Effector memory CD8-positive, alpha-beta T cell (primary cell): ENCODE results near the gene MYO18B.
A peak's percentile ranks its signal among the peaks of the same experiment; 100 is the strongest.
"Not testable (repeated sequence)": the region's sequence is repeated elsewhere in the genome, so short reads cannot be mapped to it uniquely, and the experiment has no call there.

Source experiments
- ATAC-seq: fragments of 150-1000 bp; cut with Tn5 transposase; replicated peaks from 2 replicates; pipeline ENCODE4 v1.10.0; 2021; ENCODE audit warnings: mild to moderate bottlenecking, moderate library complexity
- DNase-seq, 3 experiments: peaks; one replicate each; pipeline ENCODE4 v3.0.0; 2021
- H3K27ac Mint-ChIP-seq, 2 donors: one replicate each; pipeline ENCODE4 v1.8.0; 2022; ENCODE audit warnings: mild to moderate bottlenecking in 2 of 2, mixed read lengths in 2 of 2, moderate library complexity in 2 of 2
- H3K27me3 Mint-ChIP-seq, 2 donors: one replicate each; pipeline ENCODE4 v1.8.0; 2022; ENCODE audit warnings: mixed read lengths in 2 of 2
- H3K36me3 Mint-ChIP-seq: one replicate; pipeline ENCODE4 v1.8.0; 2022; ENCODE audit warnings: mild to moderate bottlenecking, moderate library complexity, mixed read lengths; ENCODE audit not compliant: insufficient read depth
- H3K4me1 Mint-ChIP-seq, 2 donors: one replicate each; pipeline ENCODE4 v1.8.0; 2022; ENCODE audit warnings: low read depth in 2 of 2, mixed read lengths in 2 of 2
- H3K4me3 Mint-ChIP-seq, 2 donors: one replicate each; pipeline ENCODE4 v1.8.0; 2022; ENCODE audit warnings: mild to moderate bottlenecking in 2 of 2, mixed read lengths in 2 of 2, moderate library complexity in 2 of 2
- H3K9me3 Mint-ChIP-seq, 2 donors: one replicate each; pipeline ENCODE4 v1.8.0; 2022; ENCODE audit warnings: mixed read lengths in 2 of 2

Gene MYO18B

DNA sequence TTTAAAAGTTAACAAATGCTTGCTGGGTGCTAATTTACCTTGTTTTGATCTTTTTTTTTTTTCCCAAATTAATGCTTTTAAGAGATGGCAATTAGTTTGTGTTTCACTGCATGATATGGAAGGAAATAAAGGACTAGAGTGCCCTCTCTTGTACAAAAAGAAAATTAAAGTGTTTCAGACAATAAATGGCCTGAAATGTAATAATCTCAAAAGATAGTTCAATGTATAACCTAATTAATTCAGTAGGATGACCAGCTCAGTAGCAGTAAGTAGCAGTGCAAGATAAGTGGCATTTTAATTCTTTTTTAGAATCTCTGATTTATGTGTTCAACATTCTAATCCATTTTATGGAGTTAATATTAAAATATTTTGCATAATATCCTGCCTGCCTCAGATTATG lies 39.9 kb upstream of the MYO18B start:
- H3K4me1 Mint-ChIP-seq: no peaks in the 10 kb centered on the region
- H3K9me3 Mint-ChIP-seq: no peaks in the 10 kb centered on the region
- no peak for ATAC-seq
- H3K4me3 Mint-ChIP-seq: no peak overlapping the region
- H3K27ac Mint-ChIP-seq: no peak overlapping the region
- DNase-seq: no peak
- peaks cover 5% of the 10 kb centered on the region for H3K36me3 Mint-ChIP-seq
- H3K27me3 Mint-ChIP-seq: peaks cover 6 to 7% of the 10 kb centered on the region in 2 donors

GRCh38 chr22:25702571-25703167 lies 39.3 kb upstream of the MYO18B start:
- peaks cover 5% of the 10 kb centered on the region for H3K36me3 Mint-ChIP-seq
- H3K27ac Mint-ChIP-seq: no peak overlapping the region
- H3K27me3 Mint-ChIP-seq: peaks cover 6 to 7% of the 10 kb centered on the region in 2 donors
- no peak for ATAC-seq
- H3K4me3 Mint-ChIP-seq: no peak overlapping the region
- no peaks in the 10 kb centered on the region for H3K9me3 Mint-ChIP-seq
- no peak for DNase-seq
- H3K4me1 Mint-ChIP-seq: no peaks in the 10 kb centered on the region

- ATAC-seq (no peak), DNase-seq (no peak)
- Mint-ChIP-seq H3K4me3 (no peak overlapping the region), H3K36me3 (peaks cover 8% of the 10 kb centered on the region), H3K4me1 (no peaks in the 10 kb centered on the region), H3K27ac (no peak overlapping the region), H3K27me3 (peaks cover 0 to 7% of the 10 kb centered on the region in 2 donors), H3K9me3 (no peaks in the 10 kb centered on the region)
Observed at GRCh38 chr22:25704701-25705100, 37.3 kb upstream of the MYO18B start.

GRCh38 chr22:25706197-25706596 lies 35.8 kb upstream of the MYO18B start:
- H3K27ac Mint-ChIP-seq: no peak overlapping the region
- ATAC-seq: no peak
- peaks cover 10% of the 10 kb centered on the region for H3K36me3 Mint-ChIP-seq
- H3K27me3 Mint-ChIP-seq: no peaks in the 10 kb centered on the region
- H3K4me1 Mint-ChIP-seq: peaks cover 0 to 2% of the 10 kb centered on the region in 2 donors
- H3K9me3 Mint-ChIP-seq: no peaks in the 10 kb centered on the region
- DNase-seq: no peak
- no peak overlapping the region for H3K4me3 Mint-ChIP-seq

DNA sequence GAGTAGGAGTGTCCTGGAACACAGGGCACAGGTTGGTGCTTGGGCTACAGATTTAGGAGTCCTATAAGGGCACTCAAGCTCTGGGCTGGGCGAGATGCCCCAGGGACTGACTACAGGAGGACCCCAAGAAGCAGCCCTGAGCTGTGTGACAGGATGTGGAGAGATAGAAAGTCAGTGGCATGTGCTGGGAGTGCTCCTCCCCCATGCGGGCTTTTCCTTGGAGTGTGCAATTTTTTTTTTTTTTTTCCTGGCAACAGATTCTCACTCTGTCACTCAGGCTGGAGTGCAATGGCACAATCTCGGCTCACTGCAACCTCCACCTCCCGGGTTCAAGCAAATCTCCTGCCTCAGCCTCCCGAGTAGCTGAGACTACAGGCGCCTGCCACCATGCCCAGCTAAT lies 33.6 kb upstream of the MYO18B start:
- not testable (repeated sequence) for H3K4me1 Mint-ChIP-seq, H3K27me3 Mint-ChIP-seq, H3K4me3 Mint-ChIP-seq, H3K27ac Mint-ChIP-seq, DNase-seq, ATAC-seq, H3K9me3 Mint-ChIP-seq
- peaks cover 17% of the 10 kb centered on the region for H3K36me3 Mint-ChIP-seq

DNA sequence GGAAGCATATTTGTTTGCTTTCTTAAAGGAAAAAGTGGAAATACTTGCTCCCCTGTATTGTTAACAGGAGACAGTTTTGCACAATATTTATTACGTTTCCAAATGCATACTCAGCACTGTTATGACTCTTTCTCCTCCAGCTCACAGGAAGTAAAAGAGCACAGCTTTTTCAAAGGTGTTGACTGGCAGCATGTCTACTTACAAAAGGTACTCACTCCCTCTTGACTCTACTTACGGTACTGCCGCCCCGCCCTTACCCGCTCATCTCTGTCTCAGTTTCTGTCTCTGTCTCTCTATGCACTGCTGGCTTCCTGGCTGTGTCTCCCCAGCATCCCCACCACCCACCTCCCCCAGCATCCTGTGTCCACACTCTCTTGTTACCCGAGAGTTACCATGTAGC lies 32.2 kb upstream of the MYO18B start:
- Mint-ChIP-seq H3K4me1 (peaks cover 0 to 2% of the 10 kb centered on the region in 2 donors), H3K27ac (no peak overlapping the region), H3K9me3 (no peaks in the 10 kb centered on the region), H3K36me3 (peaks cover 12% of the 10 kb centered on the region), H3K27me3 (no peaks in the 10 kb centered on the region), H3K4me3 (no peak overlapping the region)
- DNase-seq: no peak
- no peak for ATAC-seq

- Mint-ChIP-seq H3K9me3 (no peaks in the 10 kb centered on the region), H3K36me3 (peaks cover 12% of the 10 kb centered on the region), H3K27ac (no peak overlapping the region), H3K4me3 (no peak overlapping the region), H3K27me3 (no peaks in the 10 kb centered on the region), H3K4me1 (peaks cover 0 to 2% of the 10 kb centered on the region in 2 donors)
- ATAC-seq (no peak), DNase-seq (no peak)
Observed at GRCh38 chr22:25710501-25710900, 31.5 kb upstream of the MYO18B start.

DNA sequence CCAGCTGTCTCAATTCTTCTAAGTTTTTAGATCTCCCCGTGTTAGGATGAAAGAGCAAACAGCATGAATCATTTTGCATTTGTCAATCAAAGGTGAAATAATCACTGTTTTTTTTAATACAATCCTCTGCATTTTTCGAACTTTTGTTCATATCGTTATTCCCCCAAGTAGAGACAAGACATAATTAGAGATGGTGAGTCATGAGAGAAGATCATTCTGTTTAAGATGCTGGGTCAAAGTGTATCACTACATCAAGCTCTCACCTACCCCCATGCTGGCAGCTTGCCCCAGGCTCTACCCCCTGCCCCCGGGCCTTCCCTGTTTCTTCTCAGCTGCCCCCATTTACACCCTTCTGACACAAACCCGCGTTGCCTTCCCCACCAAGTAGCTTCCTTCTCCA lies 30.5 kb upstream of the MYO18B start:
- ATAC-seq (no peak), DNase-seq (no peak)
- peaks cover 0 to 2% of the 10 kb centered on the region in 2 donors for H3K4me1 Mint-ChIP-seq
- H3K27ac Mint-ChIP-seq: peak overlapping the region in 1 of 2 donors; percentile 51
- no peaks in the 10 kb centered on the region for H3K9me3 Mint-ChIP-seq
- H3K4me3 Mint-ChIP-seq: no peak overlapping the region
- no peaks in the 10 kb centered on the region for H3K27me3 Mint-ChIP-seq
- peaks cover 12% of the 10 kb centered on the region for H3K36me3 Mint-ChIP-seq

GRCh38 chr22:25712661-25713400 lies 29.2 kb upstream of the MYO18B start:
- Mint-ChIP-seq H3K9me3 (no peaks in the 10 kb centered on the region), H3K36me3 (peaks cover 12% of the 10 kb centered on the region), H3K4me3 (no peak overlapping the region), H3K27me3 (no peaks in the 10 kb centered on the region), H3K4me1 (peaks cover 0 to 2% of the 10 kb centered on the region in 2 donors), H3K27ac (no peak overlapping the region)
- ATAC-seq: no peak
- DNase-seq: no peak

DNA sequence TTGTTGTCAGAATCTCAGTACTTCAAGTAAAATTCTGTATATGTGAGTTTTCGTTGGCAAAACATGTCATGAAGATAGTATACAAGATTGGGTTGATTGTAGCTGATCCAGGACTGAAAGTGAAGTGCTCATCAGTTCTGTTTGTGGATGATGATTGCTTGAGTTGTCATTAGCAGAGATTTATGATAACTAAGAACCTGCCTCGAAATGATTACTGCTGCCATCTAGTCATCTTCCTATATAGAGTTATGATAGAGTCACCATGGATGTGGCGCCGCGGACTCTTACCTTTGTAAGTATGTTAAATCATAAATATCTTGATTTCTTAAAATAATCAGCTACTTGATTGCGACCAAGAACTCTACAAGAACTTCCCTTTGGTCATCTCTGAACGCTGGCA lies 27.9 kb upstream of the MYO18B start:
- Mint-ChIP-seq H3K9me3 (no peaks in the 10 kb centered on the region), H3K4me1 (peaks cover 0 to 2% of the 10 kb centered on the region in 2 donors), H3K27ac (no peak overlapping the region), H3K36me3 (peaks cover 10% of the 10 kb centered on the region), H3K4me3 (no peak overlapping the region), H3K27me3 (no peaks in the 10 kb centered on the region)
- ATAC-seq (no peak), DNase-seq (no peak)

- no peak overlapping the region for H3K27ac Mint-ChIP-seq
- ATAC-seq (no peak), DNase-seq (no peak)
- H3K27me3 Mint-ChIP-seq: no peaks in the 10 kb centered on the region
- H3K36me3 Mint-ChIP-seq: peaks cover 10% of the 10 kb centered on the region
- no peaks in the 10 kb centered on the region for H3K9me3 Mint-ChIP-seq
- H3K4me3 Mint-ChIP-seq: no peak overlapping the region
- H3K4me1 Mint-ChIP-seq: peaks cover 0 to 2% of the 10 kb centered on the region in 2 donors
Observed at GRCh38 chr22:25714739-25715138, 27.2 kb upstream of the MYO18B start.

DNA sequence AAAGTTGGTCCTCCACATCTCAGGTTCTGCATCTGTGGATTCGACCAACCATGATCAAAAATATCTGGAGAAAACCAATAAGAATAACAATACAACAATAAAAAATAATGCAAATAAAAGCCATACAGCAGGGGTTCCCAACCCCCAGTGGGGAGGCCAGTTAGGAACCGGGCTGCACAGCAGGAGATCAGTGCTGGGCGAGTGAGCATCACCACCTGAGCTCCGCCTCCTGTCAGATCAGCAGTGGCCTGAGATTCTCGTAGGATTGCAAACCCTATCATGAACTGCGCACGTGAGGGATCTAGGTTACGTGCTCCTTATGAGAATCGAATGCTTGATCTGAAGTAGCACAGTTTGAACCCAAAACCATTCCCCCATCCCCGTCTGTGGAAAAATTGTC lies 25.4 kb upstream of the MYO18B start:
- Mint-ChIP-seq H3K27ac (no peak overlapping the region), H3K4me1 (no peaks in the 10 kb centered on the region), H3K4me3 (no peak overlapping the region), H3K9me3 (no peaks in the 10 kb centered on the region), H3K27me3 (no peaks in the 10 kb centered on the region), H3K36me3 (peaks cover 2% of the 10 kb centered on the region)
- ATAC-seq (no peak), DNase-seq (no peak)

DNA sequence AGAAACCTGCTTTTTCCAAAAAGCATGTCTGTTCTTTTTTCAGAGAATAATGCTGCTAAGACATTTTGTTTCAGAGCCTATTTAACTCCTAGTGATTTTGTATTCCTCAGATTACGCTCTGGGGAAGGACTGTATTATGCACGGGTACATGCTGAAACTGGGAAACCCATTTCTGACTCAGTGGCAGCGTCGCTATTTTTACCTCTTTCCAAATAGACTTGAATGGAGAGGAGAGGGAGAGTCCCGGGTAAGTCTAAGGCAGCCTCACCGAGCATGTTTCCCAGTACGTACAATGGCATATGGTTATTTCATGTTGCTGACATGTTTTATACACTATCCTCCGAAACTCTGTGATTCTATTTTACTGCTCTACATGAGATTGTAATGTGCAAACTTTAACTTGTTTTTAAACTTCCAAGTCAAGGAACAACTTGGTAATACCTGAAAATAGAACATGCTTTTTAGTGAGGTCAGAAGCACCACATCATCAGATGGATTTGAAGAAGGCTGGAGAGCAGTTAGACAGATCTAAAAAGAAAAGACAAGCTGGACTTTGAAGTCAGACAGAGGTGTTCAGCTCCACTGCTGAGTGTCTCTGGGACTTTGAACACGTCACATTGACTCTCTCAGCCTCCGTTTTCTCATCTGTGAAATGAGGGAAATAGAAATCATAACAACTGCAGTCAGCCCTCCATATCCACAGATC lies 23.7 kb upstream of the MYO18B start:
- H3K27me3 Mint-ChIP-seq: no peaks in the 10 kb centered on the region
- no peaks in the 10 kb centered on the region for H3K4me1 Mint-ChIP-seq
- DNase-seq: no peak
- H3K36me3 Mint-ChIP-seq: peaks cover 5% of the 10 kb centered on the region
- H3K9me3 Mint-ChIP-seq: no peaks in the 10 kb centered on the region
- no peak for ATAC-seq
- H3K27ac Mint-ChIP-seq: no peak overlapping the region
- H3K4me3 Mint-ChIP-seq: no peak overlapping the region

GRCh38 chr22:25722223-25722622 lies 19.8 kb upstream of the MYO18B start:
- H3K36me3 Mint-ChIP-seq: peaks cover 8% of the 10 kb centered on the region
- ATAC-seq (no peak), DNase-seq (no peak)
- H3K4me1 Mint-ChIP-seq: no peaks in the 10 kb centered on the region
- H3K4me3 Mint-ChIP-seq: no peak overlapping the region
- H3K9me3 Mint-ChIP-seq: no peaks in the 10 kb centered on the region
- no peaks in the 10 kb centered on the region for H3K27me3 Mint-ChIP-seq
- H3K27ac Mint-ChIP-seq: no peak overlapping the region
